HepG2 (cell line): ENCODE results near the gene GASK1A. TPM values are rescaled to one million over a fixed set of nuclear protein-coding genes. Genes with fewer than 3 reads are reported as not detected.
A peak's percentile ranks its signal among the peaks of the same experiment; 100 is the strongest.

Experiments
- CENPT ChIP-seq: sonication (generic); formaldehyde crosslinking; IDR thresholded peaks from 2 replicates; pipeline ENCODE4 v1.8.0; 2022; ENCODE audit warnings: low read depth, mild to moderate bottlenecking, moderate library complexity, missing genetic modification reagents
- DNMT1 ChIP-seq: sonication (generic); formaldehyde crosslinking; IDR thresholded peaks from 2 replicates; pipeline ENCODE4 v1.5.1; 2020; ENCODE audit warnings: mild to moderate bottlenecking, missing genetic modification reagents
- ELF3 ChIP-seq: IDR thresholded peaks from 2 replicates; pipeline ENCODE4 v1.6.1; 2016; ENCODE audit warnings: missing genetic modification reagents, missing compliant biosample characterization
- ETV6 ChIP-seq: sonication (generic); formaldehyde crosslinking; conservative IDR thresholded peaks from 2 replicates; pipeline ENCODE4 v1.4.0; 2020; ENCODE audit warnings: missing genetic modification reagents
- HMG20A ChIP-seq: IDR thresholded peaks from 2 replicates; pipeline ENCODE4 v1.6.1; 2016; ENCODE audit warnings: borderline replicate concordance
- LRRFIP1 ChIP-seq: sonication (generic); formaldehyde crosslinking; conservative IDR thresholded peaks from 2 replicates; pipeline ENCODE4 v1.4.0; 2020; ENCODE audit warnings: missing genetic modification reagents
- MLX ChIP-seq: IDR thresholded peaks from 2 replicates; pipeline ENCODE4 v1.6.1; 2016
- POGK ChIP-seq: sonication (generic); formaldehyde crosslinking; conservative IDR thresholded peaks from 2 replicates; pipeline ENCODE4 v1.8.0; 2022; ENCODE audit warnings: mild to moderate bottlenecking, moderate library complexity, missing genetic modification reagents
- RARG ChIP-seq: sonication (generic); formaldehyde crosslinking; IDR thresholded peaks from 2 replicates; pipeline ENCODE4 v1.4.0; 2020; ENCODE audit warnings: low read depth, mild to moderate bottlenecking, missing genetic modification reagents
- TRIM24 ChIP-seq: sonication (generic); formaldehyde crosslinking; IDR thresholded peaks from 2 replicates; pipeline ENCODE4 v1.8.0; 2022; ENCODE audit warnings: mild to moderate bottlenecking, missing genetic modification reagents
- ZNF276 ChIP-seq: sonication (generic); formaldehyde crosslinking; IDR thresholded peaks from 2 replicates; pipeline ENCODE4 v1.4.0; 2020; ENCODE audit warnings: mild to moderate bottlenecking, low read depth, missing genetic modification reagents
- ZNF546 ChIP-seq: sonication (generic); formaldehyde crosslinking; conservative IDR thresholded peaks from 2 replicates; pipeline ENCODE4 v1.8.1; 2023; ENCODE audit warnings: mild to moderate bottlenecking, missing genetic modification reagents
- ZNF557 ChIP-seq: sonication (generic); formaldehyde crosslinking; IDR thresholded peaks from 2 replicates; pipeline ENCODE4 v1.4.0; 2020; ENCODE audit warnings: missing genetic modification reagents
- ZNF639 ChIP-seq: conservative IDR thresholded peaks from 2 replicates; pipeline ENCODE4 v1.6.1; 2018; ENCODE audit warnings: missing genetic modification reagents
- ZSCAN25 ChIP-seq: sonication (generic); formaldehyde crosslinking; IDR thresholded peaks from 2 replicates; pipeline ENCODE4 v1.8.0; 2022; ENCODE audit warnings: mild to moderate bottlenecking, missing genetic modification reagents
- ZSCAN5A ChIP-seq: sonication (generic); formaldehyde crosslinking; IDR thresholded peaks from 2 replicates; pipeline ENCODE4 v1.8.0; 2022; ENCODE audit warnings: mild to moderate bottlenecking, missing genetic modification reagents, borderline replicate concordance
- polyA plus RNA-seq, 8 experiments: library from polyadenylated mRNA; depleted of rRNA in 3 of 8; stranded (reverse) in 7 of 8; unstranded in 1 of 8; fragments of >200 nt; fragmentation: Illumina TruSeq in 4 of 8; extraction: Trizol in 4 of 8; gene quantifications; 2 replicates each; pipeline versions ENCODE4 v1.2.1 to v1.2.3, GENCODE V29; 2011 to 2016; ENCODE audit warnings: low read depth in 4 of 8, missing spikeins in 1 of 8, mixed read lengths in 1 of 8; ENCODE audit not compliant: insufficient read depth in 1 of 8
- total RNA-seq, 5 experiments: library from RNA; depleted of rRNA; stranded (reverse); fragments of >200 nt; fragmentation: Illumina TruSeq; extraction: Trizol; gene quantifications; 2 replicates each; pipeline ENCODE4 v1.2.3, GENCODE V29; 2016; ENCODE audit warnings: low read depth in 1 of 5

GASK1A gene
- total and polyA plus RNA-seq, 2 of the 13 experiments (the other 11 are each of a cell fraction or from before 2014, with no cell fraction given), result not detected

GRCh38 chr3:43105596-43106292 lies 126.6 kb downstream of the GASK1A start, which contains the start of gene POMGNT2 (continued):
- TF ChIP-seq LRRFIP1 (no peak), ZNF557 (CRISPR knock-in tag) (no peak), RARG (CRISPR knock-in tag) (no peak), CENPT (CRISPR knock-in tag) (0 out of 2 replicates have a peak, but pooled peaks have one; percentile 58), ZNF546 (CRISPR knock-in tag) (peak; percentile 92), HMG20A (CRISPR knock-in tag) (no peak), ZSCAN5A (no peak), DNMT1 (CRISPR knock-in tag) (0 out of 2 replicates have a peak, but pooled peaks have one; percentile 27), POGK (CRISPR knock-in tag) (no peak), ELF3 (CRISPR knock-in tag) (no peak), ETV6 (CRISPR knock-in tag) (no peak), ZSCAN25 (CRISPR knock-in tag) (no peak), MLX (CRISPR knock-in tag) (no peak), ZNF639 (no peak), ZNF276 (CRISPR knock-in tag) (no peak), TRIM24 (CRISPR knock-in tag) (no peak)
